K562 (cell line): ENCODE results near the gene CMTM4. TPM values are rescaled to one million over a fixed set of nuclear protein-coding genes. Genes with fewer than 3 reads are reported as not detected.

ENCODE experiments used
- BRCA1 ChIP-seq, 2 experiments: fragments of 450-650 bp in 1 of 2; sonication (generic) in 1 of 2; formaldehyde crosslinking in 1 of 2; IDR thresholded peaks; 2 replicates each; pipeline versions ENCODE4 v1.5.0 to v1.6.1; 2017 to 2020; ENCODE audit warnings: mild to moderate bottlenecking in 1 of 2, missing genetic modification reagents in 1 of 2
- CHD2 ChIP-seq: IDR thresholded peaks from 2 replicates; pipeline ENCODE4 v1.6.1; 2011; ENCODE audit warnings: low read depth, low read length
- DDX20 ChIP-seq: fragments of 450-650 bp; IDR thresholded peaks from 2 replicates; pipeline ENCODE4 v1.6.1; 2016; ENCODE audit warnings: missing genetic modification characterization, low read depth, mild to moderate bottlenecking, missing compliant biosample characterization, moderate library complexity
- FOS ChIP-seq: IDR thresholded peaks from 3 replicates; pipeline ENCODE4 v1.6.1; 2011; ENCODE audit not compliant: insufficient read length; ENCODE audit errors: extremely low read depth
- FOXP1 ChIP-seq: sonication (generic); formaldehyde crosslinking; IDR thresholded peaks from 2 replicates; pipeline ENCODE4 v1.8.0; 2022; ENCODE audit warnings: mild to moderate bottlenecking, missing genetic modification reagents
- HDAC6 ChIP-seq: IDR thresholded peaks from 2 replicates; pipeline ENCODE4 v1.6.1; 2012; ENCODE audit warnings: low read depth, mild to moderate bottlenecking, control low read depth, inconsistent platforms, low read length, moderate library complexity
- NONO ChIP-seq, 2 experiments: fragments of 200-400 bp in 1 of 2; fragments of 450-650 bp in 1 of 2; formaldehyde crosslinking in 1 of 2; IDR thresholded peaks; 2 replicates each; pipeline ENCODE4 v1.6.1; 2017; ENCODE audit warnings: low read depth in 2 of 2, mild to moderate bottlenecking in 2 of 2, moderate library complexity in 2 of 2, low read length in 1 of 2
- NR4A1 ChIP-seq, 2 experiments: fragments of 250-450 bp in 1 of 2; fragments of 450-650 bp in 1 of 2; sonication (Bioruptor Pico) in 1 of 2; IDR thresholded peaks; 2 replicates each; pipeline versions ENCODE4 v1.4.0 to v1.6.1; 2016 to 2020; ENCODE audit warnings: mild to moderate bottlenecking in 2 of 2, missing compliant biosample characterization in 1 of 2, missing genetic modification characterization in 1 of 2, moderate library complexity in 1 of 2
- OTX1 ChIP-seq: fragments of 450-650 bp; formaldehyde crosslinking; IDR thresholded peaks from 2 replicates; pipeline ENCODE4 v1.4.0; 2022; ENCODE audit warnings: mild to moderate bottlenecking
- PHTF2 ChIP-seq: fragments of 250-450 bp; sonication (Bioruptor Pico); IDR thresholded peaks from 2 replicates; pipeline ENCODE4 v1.5.0; 2021; ENCODE audit warnings: mild to moderate bottlenecking
- PRMT5 ChIP-seq: sonication (generic); formaldehyde crosslinking; IDR thresholded peaks from 2 replicates; pipeline ENCODE4 v1.5.0; 2020; ENCODE audit warnings: missing genetic modification reagents
- SFPQ ChIP-seq: fragments of 200-400 bp; formaldehyde crosslinking; IDR thresholded peaks from 2 replicates; pipeline ENCODE4 v1.6.1; 2017; ENCODE audit warnings: mild to moderate bottlenecking, low read depth, low read length, moderate library complexity
- SIN3B ChIP-seq: fragments of 450-650 bp; IDR thresholded peaks from 2 replicates; pipeline ENCODE4 v1.6.1; 2017; ENCODE audit warnings: low read depth, mild to moderate bottlenecking, moderate library complexity
- TAF9B ChIP-seq: fragments of 450-650 bp; IDR thresholded peaks from 2 replicates; pipeline ENCODE4 v1.6.1; 2018; ENCODE audit warnings: mild to moderate bottlenecking; ENCODE audit not compliant: partially characterized antibody
- THRB ChIP-seq: fragments of 450-650 bp; formaldehyde crosslinking; conservative IDR thresholded peaks from 2 replicates; pipeline ENCODE4 v1.4.0; 2022; ENCODE audit warnings: mild to moderate bottlenecking, missing genetic modification characterization
- ZBTB17 ChIP-seq: fragments of 450-650 bp; formaldehyde crosslinking; IDR thresholded peaks from 2 replicates; pipeline ENCODE4 v1.4.0; 2020; ENCODE audit warnings: mild to moderate bottlenecking
- ZBTB34 ChIP-seq: fragments of 250-450 bp; sonication (Bioruptor Pico); IDR thresholded peaks from 2 replicates; pipeline ENCODE4 v1.8.0; 2021; ENCODE audit warnings: mild to moderate bottlenecking, moderate library complexity
- ZNF212 ChIP-seq: fragments of 450-650 bp; formaldehyde crosslinking; IDR thresholded peaks from 2 replicates; pipeline ENCODE4 v1.4.0; 2020; ENCODE audit warnings: mild to moderate bottlenecking
- ZNF431 ChIP-seq: sonication (generic); formaldehyde crosslinking; IDR thresholded peaks from 2 replicates; pipeline ENCODE4 v1.8.0; 2022; ENCODE audit warnings: mild to moderate bottlenecking, missing genetic modification reagents
- ZNF695 ChIP-seq: fragments of 450-650 bp; formaldehyde crosslinking; IDR thresholded peaks from 2 replicates; pipeline ENCODE4 v1.4.0; 2020; ENCODE audit warnings: mild to moderate bottlenecking, moderate library complexity
- ZNF740 ChIP-seq, 3 experiments: fragments of 200-800 bp in 1 of 3; sonication (Bioruptor generic) in 1 of 3; sonication (generic) in 1 of 3; formaldehyde crosslinking in 1 of 3; IDR thresholded peaks; 2 replicates each; pipeline versions ENCODE4 v1.6.1 to v1.8.0; 2016 to 2022; ENCODE audit warnings: mild to moderate bottlenecking in 2 of 3, missing compliant biosample characterization in 2 of 3, missing genetic modification characterization in 2 of 3, missing genetic modification reagents in 1 of 3
- ZNF75A ChIP-seq: fragments of 450-650 bp; formaldehyde crosslinking; IDR thresholded peaks from 2 replicates; pipeline ENCODE4 v1.4.0; 2020; ENCODE audit warnings: mild to moderate bottlenecking
- ZNF77 ChIP-seq: fragments of 250-450 bp; sonication (Bioruptor Pico); IDR thresholded peaks from 2 replicates; pipeline ENCODE4 v1.5.0; 2020
- polyA plus RNA-seq, 8 experiments: library from polyadenylated mRNA; depleted of rRNA in 4 of 8; stranded (reverse) in 5 of 8; unstranded in 3 of 8; fragments of >200 nt; fragmentation: Nextera tagmentation in 2 of 8; fragmentation: Illumina TruSeq in 1 of 8; extraction: Ambion mirVana in 2 of 8; extraction: Trizol in 1 of 8; gene quantifications; 2 replicates each; pipeline versions ENCODE4 v1.2.1 to v1.2.3, GENCODE V29; 2011 to 2014; ENCODE audit warnings: inconsistent platforms in 1 of 8, missing spikeins in 1 of 8
- total RNA-seq, 7 experiments: library from RNA; depleted of rRNA in 6 of 7; stranded (reverse); fragments of >200 nt in 6 of 7; fragmentation: Illumina TruSeq in 2 of 7; extraction: Trizol in 2 of 7; gene quantifications; 2 replicates each; pipeline versions ENCODE4 v1.2.1 to v1.2.3, GENCODE V29; 2011 to 2021; ENCODE audit warnings: low replicate concordance in 1 of 7

The CMTM4 gene
- total and polyA plus RNA-seq, 9 of the 15 experiments (the other 6 are each of a cell fraction or from before 2014, with no cell fraction given), result 2.0 to 21.3 (median 12.5) TPM

- no peak for TF ChIP-seq ZNF212 (CRISPR knock-in tag)
- no peak for TF ChIP-seq ZNF740 (CRISPR knock-in tag; IDR thresholded peaks at IDR 0.05)
- no peak for TF ChIP-seq ZNF740 (tag; IDR thresholded peaks at IDR 0.05)
- no peak for TF ChIP-seq ZBTB17 (CRISPR knock-in tag)
- no peak for TF ChIP-seq TAF9B
- no peak for TF ChIP-seq OTX1 (CRISPR knock-in tag)
- TF ChIP-seq THRB, result no peak
- no peak for TF ChIP-seq NONO (IDR thresholded peaks at IDR 0.05; ENCODE audit: low read depth in 2 of 2, low read length in 1 of 2)
- TF ChIP-seq SIN3B, result no peak
- no peak for TF ChIP-seq ZNF695
- TF ChIP-seq NR4A1 (CRISPR knock-in tag; IDR thresholded peaks at IDR 0.05), result no peak
- no peak for TF ChIP-seq NR4A1 (tag; IDR thresholded peaks at IDR 0.05)
- no peak for TF ChIP-seq ZNF75A (CRISPR knock-in tag)
- no peak for TF ChIP-seq FOXP1 (CRISPR knock-in tag)
- no peak for TF ChIP-seq CHD2
- TF ChIP-seq HDAC6, result no peak
- TF ChIP-seq ZNF77, result no peak
- TF ChIP-seq DDX20 (tag), result no peak
- no peak for TF ChIP-seq FOS
- TF ChIP-seq PHTF2 (CRISPR knock-in tag), result no peak
- no peak for TF ChIP-seq BRCA1 (IDR thresholded peaks at IDR 0.05)
- no peak for TF ChIP-seq BRCA1 (CRISPR knock-in tag; IDR thresholded peaks at IDR 0.05)
- no peak for TF ChIP-seq ZNF431 (CRISPR knock-in tag)
- TF ChIP-seq ZBTB34 (CRISPR knock-in tag), result no peak
- TF ChIP-seq PRMT5 (CRISPR knock-in tag), result no peak
- TF ChIP-seq SFPQ, result no peak
Measured at GRCh38 chr16:66617728-66618127, 78.8 kb downstream of the CMTM4 start (continued).
